ENCODE measurements around the gene TENM4. TPM values are rescaled to one million over a fixed set of nuclear protein-coding genes. Genes with fewer than 3 reads are reported as not detected.
A peak's percentile ranks its signal among the peaks of the same experiment; 100 is the strongest.

TENM4 gene
- polyA plus RNA-seq, 3 donors, result 23.2 to 32.9 (median 23.7) TPM

DNA sequence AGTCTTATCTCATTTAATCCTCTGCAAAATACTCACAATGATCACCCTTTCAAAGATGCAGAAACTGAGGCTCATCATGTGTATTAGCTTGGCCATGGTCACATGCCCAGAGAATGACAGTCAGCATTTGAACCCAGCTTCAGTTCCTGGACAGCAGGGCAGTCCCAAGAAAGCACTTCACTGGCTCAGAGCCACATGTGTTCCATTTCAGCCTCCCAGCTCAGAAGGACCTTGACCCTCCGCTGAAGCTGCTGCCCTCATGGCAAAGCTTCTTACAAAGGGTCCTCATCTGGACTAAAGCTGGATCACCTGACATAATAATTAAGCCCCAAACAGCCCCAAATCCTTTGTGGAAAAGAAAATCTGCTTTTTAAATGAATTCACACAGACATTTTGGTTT, 37.0 kb downstream of the TENM4 start:
- DNase-seq (ENCODE audit: extremely low read depth in 1 of 11, low read depth in 9 of 11, low spot score in 4 of 11), result no peak

DNA sequence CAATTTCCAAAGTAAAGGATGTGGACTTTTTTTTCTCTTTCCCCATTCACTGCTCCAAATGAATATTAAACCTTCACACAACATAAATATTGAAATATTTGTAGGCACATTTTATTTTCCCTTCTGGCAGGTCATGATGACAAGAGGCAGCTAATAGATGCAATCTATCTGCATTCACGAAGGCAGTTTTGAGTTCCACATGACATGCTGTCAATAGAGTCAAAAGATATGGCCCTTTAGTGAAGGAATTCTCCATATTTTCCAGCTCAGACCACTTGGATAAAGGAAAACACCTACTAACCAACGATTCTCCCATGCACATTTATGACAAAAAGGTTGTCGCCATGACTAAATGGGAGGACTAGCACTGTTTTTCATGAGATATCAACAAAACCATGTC, 37.9 kb downstream of the TENM4 start:
- no peak for DNase-seq (ENCODE audit: extremely low read depth in 1 of 11, low read depth in 9 of 11, low spot score in 4 of 11)

DNA sequence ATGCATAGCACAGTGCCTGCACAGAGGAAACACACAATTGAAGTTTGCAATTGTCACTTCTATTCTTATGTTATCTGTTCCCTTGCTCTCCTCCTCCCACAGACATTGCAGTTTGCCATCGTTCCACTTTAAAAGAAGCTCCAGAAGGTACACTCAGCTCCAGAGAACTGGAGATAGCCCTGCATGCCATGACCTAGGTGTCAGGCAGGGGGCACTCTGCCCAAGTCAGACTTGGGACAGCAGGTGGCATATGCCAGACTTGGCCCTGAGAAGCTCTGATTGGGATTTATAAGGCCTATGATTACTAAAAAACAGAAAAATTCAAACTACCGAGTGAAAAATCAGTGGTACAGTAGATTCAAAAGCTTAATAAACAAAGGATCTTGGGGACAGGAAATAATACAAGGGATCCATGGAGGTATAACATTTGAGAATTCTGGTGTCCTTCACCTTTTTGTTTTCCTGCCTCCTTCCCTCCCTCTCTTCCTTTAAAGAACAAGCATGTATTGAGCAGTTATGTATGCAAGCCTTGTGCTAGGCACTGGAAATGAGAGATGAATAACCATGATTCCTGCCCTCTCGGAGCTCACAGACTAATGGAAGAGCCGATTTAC, 40.0 kb downstream of the TENM4 start:
- DNase-seq (ENCODE audit: extremely low read depth in 1 of 11, low read depth in 9 of 11, low spot score in 4 of 11), result no peak

DNA sequence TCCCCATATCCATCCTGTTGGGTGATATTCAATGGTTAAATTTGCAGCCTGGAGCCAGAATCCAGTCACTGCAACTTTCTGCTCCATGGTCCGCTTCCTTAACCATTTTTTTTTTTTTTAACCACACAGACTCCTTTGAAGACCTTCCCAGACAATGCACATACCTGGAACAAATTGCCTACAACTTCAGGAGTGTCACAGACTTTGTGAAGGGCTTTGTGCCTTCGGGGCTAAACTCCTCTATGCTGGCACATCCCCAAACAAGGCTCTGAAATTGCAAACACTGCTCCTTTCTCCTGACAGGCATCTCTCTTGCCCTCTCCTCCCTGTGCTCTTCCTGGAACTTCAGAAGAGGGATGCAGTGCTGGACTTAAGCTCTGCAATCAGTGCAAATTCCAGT, 40.6 kb downstream of the TENM4 start:
- no peak for DNase-seq (ENCODE audit: extremely low read depth in 1 of 11, low read depth in 9 of 11, low spot score in 4 of 11)

DNA sequence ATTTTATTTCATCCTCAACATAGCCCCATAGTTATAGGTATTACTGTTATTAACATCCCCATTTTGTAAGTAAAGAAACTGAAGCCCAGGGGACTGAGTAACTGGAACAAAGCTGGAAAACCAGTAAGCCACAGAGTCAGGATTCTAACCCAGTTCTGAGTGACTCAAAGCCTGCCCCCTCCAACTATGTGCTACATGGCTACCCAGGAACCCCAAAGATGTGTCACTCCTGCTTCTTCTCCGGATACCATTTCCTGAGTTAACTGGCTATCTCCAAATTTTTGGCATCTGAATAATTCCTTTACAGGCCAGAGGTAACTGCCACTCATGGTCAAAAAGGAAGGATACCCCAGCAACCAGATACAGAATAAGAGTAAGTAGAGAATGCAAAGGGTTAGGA, 43.6 kb downstream of the TENM4 start:
- no peak for DNase-seq (ENCODE audit: extremely low read depth in 1 of 11, low read depth in 9 of 11, low spot score in 4 of 11)

DNA sequence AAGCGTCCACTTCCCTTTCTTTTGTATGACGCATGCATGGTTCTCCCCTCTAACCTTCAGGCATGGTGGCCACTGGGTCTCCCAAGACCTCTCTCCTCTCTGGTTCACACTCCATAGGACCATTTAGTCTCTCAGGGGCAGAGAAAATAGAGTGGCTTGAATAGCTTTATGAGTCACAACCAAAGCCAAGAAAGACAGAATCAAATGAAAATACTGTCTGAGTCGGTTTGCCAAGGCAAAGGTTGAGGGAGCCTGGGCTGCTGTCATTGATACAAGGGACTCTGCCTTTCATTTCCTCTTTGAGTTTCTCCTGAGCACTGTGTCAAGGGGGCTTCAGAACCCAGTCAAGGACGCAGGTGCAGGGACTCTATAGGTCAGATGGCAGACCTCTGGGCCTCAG, 44.2 kb downstream of the TENM4 start:
- no peak for DNase-seq (ENCODE audit: extremely low read depth in 1 of 11, low read depth in 9 of 11, low spot score in 4 of 11)

DNA sequence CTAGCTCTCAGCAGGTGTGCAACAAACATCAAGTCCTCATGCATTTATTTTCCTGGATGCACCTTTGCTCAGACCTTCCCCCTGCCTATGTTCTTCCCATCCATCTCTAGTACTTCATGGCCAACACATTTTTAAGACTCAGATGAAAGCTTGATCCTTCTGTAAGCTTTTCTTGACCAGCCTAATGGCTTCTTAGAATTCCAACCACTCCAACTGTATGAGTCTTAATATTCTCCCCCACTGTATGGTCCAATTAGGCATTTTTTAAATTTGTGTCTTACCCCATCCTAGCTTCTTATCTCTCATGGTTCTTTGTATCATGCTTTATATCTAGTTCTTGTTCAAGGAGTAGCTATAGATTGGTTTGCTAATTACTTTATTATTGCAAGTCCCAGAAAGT, 44.8 kb downstream of the TENM4 start:
- DNase-seq (ENCODE audit: extremely low read depth in 1 of 11, low read depth in 9 of 11, low spot score in 4 of 11), result no peak

DNA sequence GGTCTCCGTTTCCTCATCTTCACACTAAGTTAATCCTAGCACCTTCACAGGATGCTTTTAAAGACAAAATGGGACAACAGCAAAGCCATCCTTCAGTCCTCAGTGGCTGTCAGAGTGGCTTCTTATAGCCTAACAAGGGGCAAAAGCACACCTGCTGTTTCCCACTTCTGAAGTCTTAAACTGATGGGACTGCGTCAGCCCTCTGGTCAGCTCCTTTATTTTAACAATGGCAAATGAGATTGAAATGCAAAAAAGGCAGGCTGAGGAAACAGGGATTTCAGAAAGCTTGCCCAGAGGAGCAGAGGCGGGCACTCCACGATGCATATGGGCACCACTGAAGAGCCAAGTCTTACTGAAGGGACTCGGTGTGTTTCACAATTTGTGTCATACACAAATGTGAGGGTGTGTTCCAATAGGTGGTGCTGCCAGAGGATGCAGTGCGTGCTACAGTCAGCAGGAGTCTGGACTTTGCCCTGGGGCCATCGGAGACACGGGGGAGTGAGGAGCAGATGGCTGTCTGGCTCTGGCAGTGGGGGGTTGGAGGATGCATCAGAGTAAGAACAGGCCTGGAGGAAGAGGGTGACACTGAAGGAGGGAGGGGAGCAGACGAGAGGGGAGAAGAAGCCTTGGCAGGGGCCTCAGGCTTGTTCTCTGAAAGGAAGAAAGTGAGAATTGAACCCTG, 47.3 kb downstream of the TENM4 start:
- DNase-seq (ENCODE audit: extremely low read depth in 1 of 11, low read depth in 9 of 11, low spot score in 4 of 11), result peak in 4 of 11 donors; percentile 18 to 25 (median 20)

DNA sequence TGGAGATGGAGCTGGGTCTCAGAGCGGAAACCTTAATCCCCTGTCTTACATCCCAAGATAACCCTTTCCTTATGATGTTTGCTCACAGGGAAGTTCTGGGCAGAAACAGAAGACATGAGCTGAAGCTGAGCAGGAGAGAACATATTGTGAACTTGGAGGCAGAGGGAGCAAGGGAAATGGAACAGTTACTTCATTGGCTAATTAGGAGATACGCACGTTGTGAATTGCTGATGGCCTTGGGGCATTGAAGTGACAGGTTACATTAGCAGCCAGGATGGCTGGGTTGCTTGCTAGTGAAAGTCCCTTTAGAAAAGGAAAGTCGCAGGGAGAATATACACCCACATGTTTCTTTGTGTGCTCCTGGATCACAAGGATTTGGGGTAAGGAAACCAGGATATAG, 48.7 kb downstream of the TENM4 start:
- no peak for DNase-seq (ENCODE audit: extremely low read depth in 1 of 11, low read depth in 9 of 11, low spot score in 4 of 11)

DNA sequence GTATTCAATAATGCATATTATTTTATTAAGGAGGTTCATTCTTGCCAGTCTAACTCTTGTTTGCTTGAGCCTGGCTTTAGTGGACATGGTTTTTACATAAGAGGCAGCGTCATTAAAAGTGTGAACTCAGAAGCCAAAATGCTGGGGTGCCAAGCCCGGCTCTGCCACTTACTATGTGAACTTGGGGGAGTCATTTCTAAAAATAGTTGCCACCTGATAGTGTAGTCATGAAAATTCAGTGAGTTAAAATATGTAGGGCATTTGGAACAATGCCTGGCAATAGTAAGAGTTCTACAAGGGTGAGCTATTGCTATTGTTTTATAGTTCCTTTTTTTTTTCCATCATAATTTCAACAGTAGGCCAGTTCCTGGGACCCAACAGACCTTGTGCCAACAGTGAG, 49.9 kb downstream of the TENM4 start:
- DNase-seq (ENCODE audit: extremely low read depth in 1 of 11, low read depth in 9 of 11, low spot score in 4 of 11), result no peak

DNA sequence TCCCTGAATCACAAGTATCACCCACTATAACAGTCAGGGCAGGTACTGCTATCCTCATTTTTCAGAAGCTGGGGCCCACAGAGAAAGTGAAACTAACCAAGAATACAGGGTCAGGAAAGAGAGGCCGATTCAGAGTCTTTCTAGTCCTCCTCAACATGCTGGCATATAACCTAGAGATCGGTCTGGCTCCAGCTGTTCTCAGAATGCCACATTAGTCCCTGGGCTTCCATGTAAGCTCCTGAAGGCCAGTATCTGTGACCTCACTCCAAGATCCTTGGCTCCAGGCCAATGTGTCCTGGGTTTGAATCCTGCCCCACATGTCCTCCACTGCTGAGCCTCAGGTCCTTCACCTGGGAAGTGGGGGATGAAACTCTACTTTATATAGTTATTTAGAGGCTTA, 50.4 kb downstream of the TENM4 start:
- no peak for DNase-seq (ENCODE audit: extremely low read depth in 1 of 11, low read depth in 9 of 11, low spot score in 4 of 11)

DNA sequence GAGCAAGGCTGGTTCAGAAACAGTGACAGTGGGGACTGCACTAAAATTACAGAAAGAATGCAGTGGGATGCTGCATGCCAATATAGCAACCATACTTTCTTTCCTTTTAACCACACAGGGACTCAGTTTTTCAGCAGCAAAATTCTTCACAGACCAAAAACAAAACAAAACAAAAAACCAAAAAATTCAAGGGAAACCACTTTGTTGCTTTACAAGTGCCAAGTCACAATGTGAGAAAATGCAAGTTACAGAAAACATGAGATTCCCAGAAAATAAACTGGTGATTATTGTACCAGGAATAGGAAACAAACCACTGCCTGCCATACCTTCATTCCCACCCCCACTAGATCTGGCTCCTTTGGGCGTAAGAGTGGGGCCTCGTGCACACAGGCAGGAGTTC, 52.6 kb downstream of the TENM4 start:
- DNase-seq (ENCODE audit: extremely low read depth in 1 of 11, low read depth in 9 of 11, low spot score in 4 of 11), result no peak

DNA sequence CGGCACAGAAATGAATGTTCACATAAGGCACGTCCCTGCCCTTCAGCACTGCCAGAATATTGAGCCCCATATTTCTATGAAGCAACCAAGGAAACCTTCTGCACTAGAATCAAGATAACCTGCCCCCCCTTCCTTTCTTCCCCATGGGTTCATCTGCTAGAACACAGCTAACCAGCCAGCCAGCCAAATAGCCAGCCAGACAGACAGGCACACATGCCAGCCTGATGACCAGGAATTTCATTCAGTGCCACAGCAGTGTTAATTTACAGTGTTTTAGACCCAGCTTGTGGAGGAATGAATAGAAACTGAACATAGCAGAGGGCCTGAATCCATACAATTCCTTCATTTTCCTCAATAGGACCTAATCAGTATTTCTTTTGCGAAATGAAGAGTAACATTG, 57.0 kb downstream of the TENM4 start:
- no peak for DNase-seq (ENCODE audit: extremely low read depth in 1 of 11, low read depth in 9 of 11, low spot score in 4 of 11)

DNA sequence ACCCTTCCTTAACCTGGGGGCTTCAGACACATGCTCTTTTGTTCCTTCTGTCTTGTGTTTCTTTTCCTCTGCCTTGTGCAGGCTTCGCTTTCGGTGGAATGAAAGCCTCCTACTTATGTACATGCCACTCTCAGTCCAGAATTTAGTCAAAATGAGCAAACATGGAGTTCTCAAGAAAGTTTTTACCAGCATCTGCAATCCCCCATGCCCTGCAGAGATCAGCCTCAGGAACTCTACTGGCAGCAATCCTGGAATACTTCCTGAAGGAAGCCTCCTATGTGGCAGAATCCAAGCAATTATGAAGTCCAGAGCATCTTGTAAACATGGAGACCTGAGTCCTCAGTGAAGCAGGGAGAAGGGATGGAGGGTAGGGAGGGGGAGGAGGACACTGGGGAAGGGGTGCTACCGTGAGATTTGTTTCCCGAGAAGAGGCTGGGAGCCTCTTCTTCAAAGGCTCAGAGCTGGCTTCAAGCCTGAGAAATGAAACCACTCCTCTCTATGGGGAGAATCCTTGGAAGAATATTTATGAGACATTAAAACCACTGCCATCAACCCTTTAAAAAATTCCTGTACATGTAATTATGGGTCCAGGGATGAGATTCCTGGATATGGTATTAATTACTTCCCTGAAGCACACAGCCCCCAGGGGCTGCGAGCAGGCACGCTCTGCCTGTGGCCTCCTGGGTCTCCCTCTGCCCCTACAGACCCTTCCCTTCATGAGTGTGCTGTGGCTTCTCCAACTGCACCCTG, 58.4 kb downstream of the TENM4 start:
- DNase-seq (ENCODE audit: extremely low read depth in 1 of 11, low read depth in 9 of 11, low spot score in 4 of 11), result no peak

DNA sequence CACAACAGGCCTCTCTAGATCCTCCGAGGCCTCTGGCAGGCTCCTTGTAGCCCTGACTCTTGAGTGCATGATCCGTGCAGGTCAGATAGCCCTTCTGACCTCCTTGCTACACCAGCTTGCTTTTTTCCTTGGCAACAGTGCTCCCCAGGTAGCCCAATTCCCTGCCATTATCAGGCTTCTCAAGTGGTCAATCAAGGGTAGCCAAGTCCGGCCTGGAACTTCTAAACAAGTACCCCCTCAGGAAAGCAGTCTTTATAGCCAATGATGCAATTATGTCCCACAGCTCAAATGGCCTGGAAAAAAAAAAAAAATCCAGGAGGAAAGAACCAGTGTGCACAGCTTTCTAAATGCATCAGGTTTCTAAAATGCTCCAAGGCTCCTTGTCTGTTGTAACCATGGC, 59.8 kb downstream of the TENM4 start:
- DNase-seq (ENCODE audit: extremely low read depth in 1 of 11, low read depth in 9 of 11, low spot score in 4 of 11), result peak in 1 of 11 donors; percentile 6

DNA sequence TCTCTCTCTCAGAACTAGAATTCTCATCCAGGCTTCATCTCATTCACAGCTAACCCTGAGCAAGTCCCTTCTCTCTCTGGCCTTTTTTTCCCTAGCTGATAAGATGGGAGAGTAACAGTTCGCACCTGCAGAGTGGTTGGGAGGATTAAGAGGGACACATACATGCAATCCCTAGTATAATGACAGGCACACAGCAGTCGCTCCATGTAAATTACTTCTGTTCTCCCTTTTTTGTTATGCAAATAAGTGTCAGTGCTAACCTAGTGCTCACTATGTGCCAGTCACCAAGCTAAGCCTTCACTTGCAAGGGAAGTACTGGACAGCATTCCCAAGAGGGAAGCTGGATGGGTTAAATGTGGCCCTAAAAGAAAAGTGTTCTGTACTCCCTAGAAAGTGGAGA, 63.4 kb downstream of the TENM4 start:
- no peak for DNase-seq (ENCODE audit: extremely low read depth in 1 of 11, low read depth in 9 of 11, low spot score in 4 of 11)

DNA sequence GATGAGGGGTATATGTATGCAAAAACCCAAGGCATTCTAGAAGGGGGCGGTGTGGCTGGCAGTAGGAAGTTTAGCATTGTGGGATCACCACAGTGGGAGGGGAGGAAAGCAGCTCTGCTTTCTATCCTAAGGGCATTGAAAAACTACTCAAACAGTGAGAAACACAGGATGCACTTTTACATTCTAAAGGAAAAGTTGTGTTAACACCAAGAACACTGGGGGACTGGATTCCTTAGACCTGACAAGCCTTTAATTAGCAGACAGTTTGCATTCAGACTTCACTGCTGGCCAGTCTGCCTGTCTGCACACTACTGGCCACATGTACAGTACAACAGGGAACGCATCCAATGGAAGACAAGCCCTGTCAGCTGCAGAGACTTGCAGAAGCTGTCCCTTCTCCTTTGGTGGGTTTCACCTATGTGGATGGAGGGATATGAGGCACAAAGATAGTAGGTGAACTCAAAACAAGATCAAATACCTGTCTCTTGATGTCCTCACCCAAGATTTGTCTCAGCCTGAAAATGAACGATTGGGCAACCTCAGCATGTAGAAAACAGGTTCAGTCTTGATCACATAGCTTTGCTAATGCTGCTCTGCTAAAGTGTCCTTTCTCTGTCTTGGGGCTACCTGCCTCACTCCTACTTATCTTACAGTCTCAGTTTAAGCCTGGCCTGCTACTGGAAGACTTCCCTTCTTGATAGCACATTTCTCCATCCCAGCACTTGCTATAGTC, 64.8 kb downstream of the TENM4 start:
- DNase-seq (ENCODE audit: extremely low read depth in 1 of 11, low read depth in 9 of 11, low spot score in 4 of 11), result no peak

DNA sequence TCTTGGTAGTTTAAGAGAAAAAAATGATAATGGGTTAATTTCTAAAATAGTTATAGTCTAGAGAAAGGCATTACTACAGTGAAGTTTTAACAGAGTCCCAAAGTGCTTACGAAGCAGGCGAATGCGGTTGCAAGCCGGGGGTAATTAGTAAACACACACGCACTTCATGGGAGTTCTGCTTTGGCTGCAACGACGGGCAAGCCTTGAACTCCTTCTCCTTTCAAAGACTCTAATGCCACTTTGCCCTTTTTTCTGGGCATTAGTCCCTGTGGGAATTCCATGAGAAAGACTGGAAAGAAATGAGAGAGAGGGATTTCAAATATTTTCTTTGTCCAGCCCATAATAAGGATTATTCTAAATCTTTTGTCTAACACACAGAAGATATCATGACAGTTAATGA, 66.1 kb downstream of the TENM4 start:
- no peak for DNase-seq (ENCODE audit: extremely low read depth in 1 of 11, low read depth in 9 of 11, low spot score in 4 of 11)

DNA sequence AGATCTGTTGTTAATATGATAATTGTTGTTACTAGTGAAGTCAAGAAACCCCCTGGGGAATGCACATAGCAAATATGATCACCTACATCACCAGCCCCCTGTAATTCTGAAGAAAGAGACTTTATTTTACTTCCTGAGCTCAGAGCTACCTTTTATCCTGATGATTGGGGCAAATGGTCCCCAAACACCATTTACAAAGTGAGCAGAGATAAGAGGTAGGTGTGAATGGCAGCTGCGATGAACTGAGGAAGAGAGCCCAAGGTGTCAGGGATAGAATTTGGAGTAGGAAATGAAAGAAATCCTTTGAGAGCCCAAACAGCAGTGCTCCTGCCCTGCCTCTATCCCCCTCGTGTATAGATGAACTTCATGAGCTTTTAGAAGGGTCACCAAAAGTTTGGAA, 69.1 kb downstream of the TENM4 start:
- DNase-seq (ENCODE audit: extremely low read depth in 1 of 11, low read depth in 9 of 11, low spot score in 4 of 11), result no peak

DNA sequence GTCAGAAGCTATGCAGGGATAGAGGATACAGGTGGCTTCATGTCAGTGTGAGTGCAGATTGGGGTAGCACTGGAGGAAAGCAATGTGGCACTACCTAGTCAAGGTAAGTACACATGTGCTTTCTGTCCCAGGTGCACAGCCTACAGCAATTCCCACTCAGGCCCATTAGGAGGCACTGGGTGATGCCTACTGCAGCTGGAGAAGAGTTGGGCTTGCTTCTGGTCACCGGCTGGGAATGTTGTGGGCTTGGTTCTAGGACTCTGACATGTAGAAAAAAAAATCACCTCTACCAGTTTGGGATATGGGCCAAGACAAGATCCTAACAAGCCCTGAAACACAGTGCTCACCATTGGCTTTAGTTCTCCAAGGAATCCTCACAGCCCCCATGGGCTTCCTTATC, 69.7 kb downstream of the TENM4 start:
- no peak for DNase-seq (ENCODE audit: extremely low read depth in 1 of 11, low read depth in 9 of 11, low spot score in 4 of 11)
